Endothelial cell of umbilical vein (primary cell): ENCODE results near the gene GIMAP1. TPM values are rescaled to one million over a fixed set of nuclear protein-coding genes. Genes with fewer than 3 reads are reported as not detected.

ENCODE experiments used
- BruUV-seq: library from RNA; stranded (reverse); fragments of 400-500 nt; replicated peaks from 2 replicates; lab custom pipeline; 2021; lab: Mats Ljungman, UMichigan
- CTCF ChIA-PET: fragments of 300-600, 350-600 bp; sonication (Branson Sonifier 250); formaldehyde crosslinking; loops from one replicate; lab custom pipeline; 2021; ENCODE audit warnings: antibody characterized with exemption, inconsistent platforms; lab: Charles Lee
- POLR2A ChIA-PET: fragments of 300-600, 350-600 bp; sonication (Branson Sonifier 250); formaldehyde crosslinking; loops from one replicate; lab custom pipeline; 2021; ENCODE audit warnings: antibody characterized with exemption, inconsistent platforms; lab: Charles Lee
- DNase-seq: peaks from one replicate; pipeline ENCODE4 v3.0.0-alpha.2; 2011; ENCODE audit warnings: low read depth, low spot score
- FAIRE-seq: peaks from 2 replicates; lab custom pipeline; 2011; peaks lifted over from hg19 to GRCh38; lab: Jason Lieb, UNC
- H2AFZ ChIP-seq: 2 replicates; pipeline ENCODE4 v1.6.0; 2012; ENCODE audit warnings: low read depth, low read length, control low read depth, inconsistent platforms
- H3K27ac ChIP-seq: 2 replicates; pipeline ENCODE4 v1.5.1; 2011; ENCODE audit warnings: low read depth, mild to moderate bottlenecking, control low read depth, low read length, moderate library complexity; ENCODE audit not compliant: insufficient read depth
- H3K27me3 ChIP-seq, 2 experiments: 2 replicates each; pipeline versions ENCODE4 v1.6.0 to v1.6.1; 2011; ENCODE audit warnings: low read length in 2 of 2, mixed read lengths in 1 of 2; ENCODE audit not compliant: control insufficient read depth in 2 of 2, insufficient read depth in 2 of 2
- H3K36me3 ChIP-seq, 2 experiments: 2 replicates in 1 of 2; 3 replicates in 1 of 2; pipeline ENCODE4 v1.5.1; 2011; ENCODE audit warnings: low read length in 2 of 2, mild to moderate bottlenecking in 1 of 2, moderate library complexity in 1 of 2; ENCODE audit not compliant: control insufficient read depth in 2 of 2, insufficient read depth in 2 of 2; ENCODE audit errors: extremely low read depth in 1 of 2
- H3K4me1 ChIP-seq: 3 replicates; pipeline ENCODE4 v1.5.1; 2011; ENCODE audit warnings: mild to moderate bottlenecking, low read length; ENCODE audit not compliant: control insufficient read depth, insufficient read depth; ENCODE audit errors: extremely low read depth
- H3K4me2 ChIP-seq: 2 replicates; pipeline ENCODE4 v1.6.1; 2011; ENCODE audit warnings: low read length, control low read depth, mixed read lengths; ENCODE audit not compliant: insufficient read depth
- H3K4me3 ChIP-seq, 3 experiments: fragments of 200-600 bp in 1 of 3; sonication (generic), shearing (Covaris generic) in 1 of 3; replicated peaks in 1 of 3; 2 replicates each; pipeline ENCODE4 v1.5.1; 2011 to 2016; ENCODE audit warnings: control low read depth in 3 of 3, low read length in 3 of 3, mild to moderate bottlenecking in 2 of 3, inconsistent platforms in 1 of 3, low read depth in 1 of 3, moderate library complexity in 1 of 3; ENCODE audit not compliant: insufficient read depth in 1 of 3
- H3K79me2 ChIP-seq: 2 replicates; pipeline ENCODE4 v1.6.0; 2012; ENCODE audit warnings: low read length, inconsistent platforms; ENCODE audit not compliant: control insufficient read depth, insufficient read depth
- H3K9ac ChIP-seq: replicated peaks from 2 replicates; pipeline ENCODE3; 2011; ENCODE audit warnings: low read length, control low read depth; ENCODE audit not compliant: insufficient read depth; ENCODE audit errors: extremely low read depth
- H3K9me1 ChIP-seq: replicated peaks from 3 replicates; pipeline ENCODE4 v1.6.0; 2011; ENCODE audit warnings: mild to moderate bottlenecking, low read length; ENCODE audit not compliant: control insufficient read depth, insufficient read depth; ENCODE audit errors: extremely low read depth
- H3K9me3 ChIP-seq: replicated peaks from 2 replicates; pipeline ENCODE4 v1.5.1; 2012; ENCODE audit warnings: low read length, inconsistent platforms; ENCODE audit not compliant: control insufficient read depth, insufficient read depth
- H4K20me1 ChIP-seq: replicated peaks from 2 replicates; pipeline ENCODE3; 2011; ENCODE audit warnings: mild to moderate bottlenecking, low read length; ENCODE audit not compliant: control insufficient read depth, insufficient read depth; ENCODE audit errors: extremely low read depth
- MYC ChIP-seq: IDR thresholded peaks from one replicate; pipeline ENCODE4 v1.6.1; 2011; ENCODE audit warnings: mild to moderate bottlenecking, low read depth, low read length
- POLR2A ChIP-seq: IDR thresholded peaks from 2 replicates; pipeline ENCODE4 v1.6.1; 2012; ENCODE audit warnings: low read depth, mild to moderate bottlenecking, control low read depth, low read length
- dilution Hi-C: fragments of 300-500 bp; cut with MboI; formaldehyde crosslinking; loops from one replicate; pipeline ENCODE4 v1.15.0; 2019; ENCODE audit warnings: low sequenced_read_pairs; ENCODE audit not compliant: extremely low pct_ligation_motif_present
- intact Hi-C: fragments of 100-400 bp; cut with micrococcal nuclease; formaldehyde crosslinking; loops from one replicate; pipeline ENCODE4 v1.10.0; 2022
- polyA plus RNA-seq, 4 experiments: library from polyadenylated mRNA; depleted of rRNA in 3 of 4; stranded (reverse) in 3 of 4; unstranded in 1 of 4; fragments of >200 nt; gene quantifications; 2 replicates each; pipeline versions ENCODE4 v1.2.1 to v1.2.3, GENCODE V29; 2011 to 2012; ENCODE audit warnings: missing spikeins in 1 of 4
- total RNA-seq: library from RNA; stranded (reverse); gene quantifications from 2 replicates; pipeline ENCODE4 v1.2.3, GENCODE V29; 2021
- TF ChIP-seq, protein P1 (sequence below), 2 donors: IDR thresholded peaks; 1 replicate in 1 of 2; 2 replicates in 1 of 2; pipeline ENCODE4 v1.5.1; 2011; ENCODE audit warnings: low read length in 2 of 2, mild to moderate bottlenecking in 2 of 2, moderate library complexity in 2 of 2, control low read depth in 1 of 2, inconsistent platforms in 1 of 2, low read depth in 1 of 2; ENCODE audit not compliant: insufficient read depth in 1 of 2; ENCODE audit errors: extremely low read depth in 1 of 2

The GIMAP1 gene
- total and polyA plus RNA-seq, 2 donors (not counting 3 experiments of a cell fraction or from before 2014, with no cell fraction given), result 10.0 to 11.9 TPM

- no peak for DNase-seq
These were observed 38.5 kb downstream of the GIMAP1 start for GRCh38 chr7:150754951-150755350.

More at GRCh38 chr7:150754951-150755350, 38.5 kb downstream of the GIMAP1 start:
- TF ChIP-seq POLR2A (no peak), MYC (no peak)
- TF ChIP-seq, protein P1, sequence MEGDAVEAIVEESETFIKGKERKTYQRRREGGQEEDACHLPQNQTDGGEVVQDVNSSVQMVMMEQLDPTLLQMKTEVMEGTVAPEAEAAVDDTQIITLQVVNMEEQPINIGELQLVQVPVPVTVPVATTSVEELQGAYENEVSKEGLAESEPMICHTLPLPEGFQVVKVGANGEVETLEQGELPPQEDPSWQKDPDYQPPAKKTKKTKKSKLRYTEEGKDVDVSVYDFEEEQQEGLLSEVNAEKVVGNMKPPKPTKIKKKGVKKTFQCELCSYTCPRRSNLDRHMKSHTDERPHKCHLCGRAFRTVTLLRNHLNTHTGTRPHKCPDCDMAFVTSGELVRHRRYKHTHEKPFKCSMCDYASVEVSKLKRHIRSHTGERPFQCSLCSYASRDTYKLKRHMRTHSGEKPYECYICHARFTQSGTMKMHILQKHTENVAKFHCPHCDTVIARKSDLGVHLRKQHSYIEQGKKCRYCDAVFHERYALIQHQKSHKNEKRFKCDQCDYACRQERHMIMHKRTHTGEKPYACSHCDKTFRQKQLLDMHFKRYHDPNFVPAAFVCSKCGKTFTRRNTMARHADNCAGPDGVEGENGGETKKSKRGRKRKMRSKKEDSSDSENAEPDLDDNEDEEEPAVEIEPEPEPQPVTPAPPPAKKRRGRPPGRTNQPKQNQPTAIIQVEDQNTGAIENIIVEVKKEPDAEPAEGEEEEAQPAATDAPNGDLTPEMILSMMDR (IDR thresholded peaks at IDR 0.05; ENCODE audit: extremely low read depth in 1 of 2, insufficient read depth in 1 of 2, low read depth in 1 of 2, low read length in 2 of 2), result no peak
- H3K4me3 ChIP-seq, result no peak overlapping the region
- H4K20me1 ChIP-seq, result no peaks in the 10 kb centered on the region
- TSS peak; percentile 89 for BruUV-seq
- H3K9ac ChIP-seq, result peak overlapping the region; percentile 39
- H3K79me2 ChIP-seq, result no peaks in the 10 kb centered on the region
- POLR2A ChIA-PET, result interaction anchor here (0.8 to 1.0 kb wide), 3 partner anchors 39 to 188 kb away, joined by 3 read pairs; partner anchors contain the start of gene GIMAP4
- H3K27ac ChIP-seq, result peak overlapping the region; percentile 77
- intact Hi-C loops, result loop anchor here (1.0 to 10.0 kb wide), 11 partner anchors 16 to 470 kb away; partner anchors contain the start of gene GIMAP6
- H3K27me3 ChIP-seq, result no peaks in the 10 kb centered on the region
- CTCF ChIA-PET, result interaction anchor here (0.7 to 5.1 kb wide), 15 partner anchors 9 to 417 kb away, joined by 3 to 120 read pairs (median 4); partner anchors contain the start of genes GIMAP1, GIMAP2 and GIMAP8
- dilution Hi-C loops, result no loop called here
- H3K9me3 ChIP-seq, result no peaks in the 10 kb centered on the region
- H3K36me3 ChIP-seq, result no peaks in the 10 kb centered on the region
- H3K9me1 ChIP-seq, result no peaks in the 10 kb centered on the region
- peak overlapping the region; percentile 55 for H3K4me2 ChIP-seq
- H3K4me1 ChIP-seq, result peaks cover 22% of the 10 kb centered on the region
- no peak overlapping the region for H2AFZ ChIP-seq
- no peak for FAIRE-seq
